ENCODE data around the gene KCNJ4.

KCNJ4 gene

DNA sequence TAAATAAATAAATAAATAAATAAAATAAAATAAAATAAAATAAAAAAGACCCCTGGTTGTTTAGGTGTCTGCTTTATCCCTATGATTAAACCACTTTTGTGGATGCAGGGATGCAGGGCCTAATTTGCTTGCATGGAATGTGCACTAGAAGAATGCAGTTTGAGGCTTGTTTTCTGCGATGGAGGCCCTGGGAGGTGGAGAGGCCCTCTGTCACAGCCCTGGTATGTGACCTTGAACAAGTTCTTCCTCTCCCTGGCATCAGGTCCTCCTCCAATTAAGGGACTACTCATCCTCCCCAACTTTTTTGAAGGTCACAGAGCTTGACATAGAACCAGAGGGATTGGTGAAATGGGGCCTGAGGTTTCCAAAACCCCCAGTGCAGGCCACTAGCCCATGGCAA, 22.7 kb downstream of the KCNJ4 start:
- DNase-seq (ENCODE audit: low read depth in 1 of 2, low spot score in 1 of 2): no peak

GRCh38 chr22:38431266-38432010, 23.6 kb downstream of the KCNJ4 start:
- no peak for DNase-seq (ENCODE audit: low read depth in 1 of 2, low spot score in 1 of 2)

DNA sequence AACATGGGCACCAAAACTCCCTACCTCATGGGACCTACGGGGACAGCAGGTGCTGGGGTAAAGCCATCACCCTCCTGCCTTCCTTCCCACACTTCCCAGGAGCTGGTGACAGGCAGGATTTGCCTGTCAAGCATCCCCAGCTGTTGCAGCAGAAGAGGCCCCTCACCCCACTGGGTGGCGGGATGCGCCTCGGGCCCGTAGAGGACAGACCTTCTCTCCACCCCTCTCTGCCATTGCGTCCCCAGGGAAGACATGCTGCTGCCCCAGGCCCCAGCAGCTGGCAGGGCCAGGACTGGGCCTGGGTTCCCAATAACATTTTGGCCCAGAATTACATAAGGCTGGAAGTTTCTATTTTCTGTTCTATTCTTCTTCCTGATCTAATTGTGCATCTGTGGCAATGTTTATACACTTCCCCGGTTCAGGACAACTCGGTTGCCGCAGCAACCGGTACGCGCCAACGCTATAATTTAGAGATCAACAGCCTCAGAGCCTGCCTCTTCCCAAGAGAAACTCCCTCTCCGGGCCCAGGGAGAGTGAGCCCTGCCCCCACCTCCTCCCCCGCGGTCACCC, 25.4 kb downstream of the KCNJ4 start:
- DNase-seq (ENCODE audit: low read depth in 1 of 2, low spot score in 1 of 2): no peak

- no peak for DNase-seq (ENCODE audit: low read depth in 1 of 2, low spot score in 1 of 2)
Measured at GRCh38 chr22:38428714-38429113, 26.3 kb downstream of the KCNJ4 start.

DNA sequence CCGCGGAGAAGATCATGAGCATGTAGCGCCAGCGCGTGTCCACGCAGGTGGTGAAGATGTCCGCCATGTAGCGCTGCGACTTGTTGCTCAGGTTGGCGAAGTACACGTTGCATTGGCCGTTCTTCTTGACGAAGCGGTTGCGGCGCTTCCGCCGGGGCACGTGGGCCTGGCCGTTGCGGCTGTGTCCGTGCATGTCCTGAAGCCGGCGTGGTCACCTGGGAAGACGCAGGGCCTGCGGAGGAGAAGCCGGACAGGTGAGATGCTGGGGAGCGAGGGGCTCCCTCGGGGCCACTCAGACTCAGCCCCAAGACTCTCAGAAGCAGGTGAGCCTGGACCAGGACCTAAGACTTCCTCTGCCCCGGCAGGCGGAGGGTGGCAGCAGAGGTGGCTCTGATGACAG, 27.1 kb downstream of the KCNJ4 start:
- DNase-seq (ENCODE audit: low read depth in 1 of 2, low spot score in 1 of 2): no peak

GRCh38 chr22:38427465-38427864, 27.5 kb downstream of the KCNJ4 start:
- DNase-seq (ENCODE audit: low read depth in 1 of 2, low spot score in 1 of 2): no peak

DNA sequence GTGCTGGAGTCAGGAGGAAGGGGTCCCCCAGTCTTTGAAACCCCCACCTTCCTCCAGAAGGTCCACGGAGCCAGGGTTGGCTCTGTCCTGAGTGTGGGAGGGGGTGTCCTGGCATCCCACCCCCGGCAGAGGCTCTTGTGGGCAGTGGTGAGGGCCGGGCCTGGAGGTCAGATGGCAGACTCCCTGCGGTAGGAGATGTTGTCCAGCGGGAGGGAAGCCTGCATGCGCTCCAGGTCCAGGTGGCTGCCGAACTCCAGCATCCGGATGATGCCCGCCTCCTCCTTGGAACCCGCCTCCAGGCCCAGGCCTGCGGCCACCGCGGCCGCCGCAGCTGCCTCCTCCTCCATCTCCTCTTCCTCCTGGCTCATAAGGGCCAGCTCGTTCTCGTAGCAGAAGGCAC, 28.4 kb downstream of the KCNJ4 start:
- no peak for DNase-seq (ENCODE audit: low read depth in 1 of 2, low spot score in 1 of 2)

- no peak for DNase-seq (ENCODE audit: low read depth in 1 of 2, low spot score in 1 of 2)
Measured at GRCh38 chr22:38424525-38425080, 30.4 kb downstream of the KCNJ4 start.

DNA sequence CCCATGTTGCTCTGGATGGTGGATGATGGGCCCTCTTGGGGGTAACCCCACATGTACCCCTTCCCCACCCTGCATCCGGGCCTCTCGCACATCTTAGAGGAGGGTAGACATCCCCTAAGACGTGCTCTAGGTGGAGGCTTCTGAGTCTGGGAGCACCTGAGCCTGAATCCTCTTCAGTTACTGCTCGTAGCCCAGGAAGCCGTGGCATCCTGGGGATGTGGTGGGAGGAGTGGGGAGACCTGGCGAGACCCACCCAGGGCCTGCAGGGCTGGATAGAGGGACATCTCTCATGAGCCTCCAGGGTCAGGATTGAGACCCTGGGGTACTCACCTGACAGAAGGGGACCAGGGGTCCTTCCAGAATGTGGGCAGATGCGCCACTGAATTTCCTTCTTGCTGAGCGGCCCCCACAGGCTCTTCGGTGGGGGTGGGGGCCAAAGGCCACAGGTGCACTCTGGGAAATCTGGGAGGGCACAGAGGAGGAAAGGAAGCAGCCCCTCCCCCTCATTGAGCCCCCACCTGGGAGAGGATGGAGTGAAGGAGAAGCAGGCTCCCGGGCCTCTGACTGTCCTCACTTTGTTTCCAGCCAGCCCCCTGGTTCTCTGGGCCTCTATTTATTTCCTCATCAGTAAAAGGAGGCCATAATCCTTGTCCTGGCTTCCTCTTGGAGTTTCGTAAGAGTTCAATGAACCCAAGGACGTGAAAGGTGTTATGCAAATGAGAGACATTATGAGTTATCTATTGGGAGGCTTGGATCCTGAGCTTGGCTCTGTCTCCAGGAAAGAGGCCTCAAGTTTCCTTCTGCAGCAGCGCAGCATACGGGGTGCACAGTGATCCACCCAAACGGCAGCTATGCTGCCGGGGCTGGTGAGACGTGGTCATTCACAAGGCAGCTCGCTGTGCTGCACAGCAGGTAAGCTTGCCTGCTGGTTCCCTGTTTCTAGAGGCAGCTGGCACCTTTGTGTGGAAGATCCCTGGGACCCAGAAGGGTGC, 31.2 kb downstream of the KCNJ4 start:
- DNase-seq (ENCODE audit: low read depth in 1 of 2, low spot score in 1 of 2): no peak

DNA sequence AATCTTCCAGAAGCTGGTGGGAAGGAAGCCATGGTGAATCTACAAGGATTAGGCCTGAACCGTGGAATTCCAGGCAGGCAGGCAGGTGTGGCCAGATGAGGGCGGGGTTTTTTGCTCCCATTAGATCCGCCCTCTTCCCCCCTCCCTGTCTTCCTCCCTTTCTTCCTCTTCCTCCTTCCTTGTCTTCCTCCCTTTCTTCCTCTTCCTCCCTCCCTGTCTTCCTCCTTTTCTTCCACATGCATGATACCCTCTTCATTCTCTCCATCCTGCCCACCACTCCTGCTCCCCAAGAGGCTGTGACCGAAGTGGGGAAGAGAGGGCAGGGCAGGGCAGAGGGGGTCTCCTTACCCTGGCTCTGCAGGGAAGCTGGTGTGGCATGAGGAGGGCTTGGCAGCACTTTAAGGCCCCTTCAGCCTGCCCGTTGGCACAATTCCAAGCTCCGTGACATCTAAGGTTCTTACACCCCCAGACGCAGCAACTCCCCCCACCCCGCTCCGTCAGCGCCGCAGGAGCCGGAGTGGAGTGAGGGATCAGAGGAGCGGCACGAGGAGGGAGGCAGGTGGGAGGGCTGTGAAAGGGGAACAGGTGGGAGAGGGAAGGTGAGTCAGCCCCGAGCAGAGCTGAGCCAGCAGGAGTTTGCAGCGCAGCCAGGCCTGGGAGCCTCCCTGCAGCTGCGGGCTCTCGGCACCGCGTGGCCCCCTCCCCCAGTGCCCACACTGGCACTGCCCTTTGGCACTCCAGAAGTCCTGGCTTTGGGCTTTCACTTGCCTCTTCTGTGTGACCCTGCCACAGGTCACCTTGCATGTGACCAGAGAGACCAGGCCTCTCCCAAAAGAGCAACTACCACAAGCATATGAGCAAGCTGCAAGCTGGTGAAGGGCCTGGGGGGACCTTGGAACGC, 32.1 kb downstream of the KCNJ4 start:
- DNase-seq (ENCODE audit: low read depth in 1 of 2, low spot score in 1 of 2): no peak

DNA sequence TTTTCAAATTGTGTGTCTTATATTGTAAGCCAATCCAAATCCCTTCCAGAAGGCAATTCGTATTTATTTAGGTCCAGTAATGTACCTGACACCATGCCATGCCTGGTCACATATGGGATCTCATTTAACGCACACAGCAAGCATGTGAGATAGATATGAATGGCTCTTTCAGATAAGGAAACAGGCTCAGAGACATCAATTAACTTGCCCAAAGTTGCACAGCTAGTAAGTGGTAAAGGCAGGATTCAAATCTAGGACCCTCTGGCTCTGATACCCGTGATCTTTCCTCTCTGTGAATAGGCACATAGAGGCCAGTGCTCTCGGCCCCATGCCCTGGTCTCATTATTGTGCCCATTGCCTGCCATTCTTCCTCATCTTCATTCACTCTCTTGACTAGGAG, 34.3 kb downstream of the KCNJ4 start:
- no peak for DNase-seq (ENCODE audit: low read depth in 1 of 2, low spot score in 1 of 2)

DNA sequence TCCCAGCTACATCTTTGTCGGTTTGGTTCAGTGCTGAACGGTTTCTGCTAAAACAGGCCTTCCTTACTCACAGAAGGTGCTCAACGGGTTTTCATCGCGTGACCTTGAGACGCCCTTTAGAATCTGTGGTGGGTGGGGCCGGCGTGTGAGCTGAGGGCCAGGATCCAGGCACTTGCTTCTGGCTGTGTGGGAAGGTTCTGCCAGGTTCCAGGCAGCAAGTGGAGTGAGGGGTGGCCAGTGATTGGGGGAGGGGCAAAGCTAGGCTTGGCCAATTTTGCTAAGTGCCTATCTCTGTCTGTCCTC, 35.2 kb downstream of the KCNJ4 start:
- no peak for DNase-seq (ENCODE audit: low read depth in 1 of 2, low spot score in 1 of 2)

GRCh38 chr22:38419121-38419857, 35.7 kb downstream of the KCNJ4 start:
- DNase-seq (ENCODE audit: low read depth in 1 of 2, low spot score in 1 of 2): no peak

- DNase-seq (ENCODE audit: low read depth in 1 of 2, low spot score in 1 of 2): no peak
Measured at GRCh38 chr22:38418589-38418988, 36.4 kb downstream of the KCNJ4 start.

DNA sequence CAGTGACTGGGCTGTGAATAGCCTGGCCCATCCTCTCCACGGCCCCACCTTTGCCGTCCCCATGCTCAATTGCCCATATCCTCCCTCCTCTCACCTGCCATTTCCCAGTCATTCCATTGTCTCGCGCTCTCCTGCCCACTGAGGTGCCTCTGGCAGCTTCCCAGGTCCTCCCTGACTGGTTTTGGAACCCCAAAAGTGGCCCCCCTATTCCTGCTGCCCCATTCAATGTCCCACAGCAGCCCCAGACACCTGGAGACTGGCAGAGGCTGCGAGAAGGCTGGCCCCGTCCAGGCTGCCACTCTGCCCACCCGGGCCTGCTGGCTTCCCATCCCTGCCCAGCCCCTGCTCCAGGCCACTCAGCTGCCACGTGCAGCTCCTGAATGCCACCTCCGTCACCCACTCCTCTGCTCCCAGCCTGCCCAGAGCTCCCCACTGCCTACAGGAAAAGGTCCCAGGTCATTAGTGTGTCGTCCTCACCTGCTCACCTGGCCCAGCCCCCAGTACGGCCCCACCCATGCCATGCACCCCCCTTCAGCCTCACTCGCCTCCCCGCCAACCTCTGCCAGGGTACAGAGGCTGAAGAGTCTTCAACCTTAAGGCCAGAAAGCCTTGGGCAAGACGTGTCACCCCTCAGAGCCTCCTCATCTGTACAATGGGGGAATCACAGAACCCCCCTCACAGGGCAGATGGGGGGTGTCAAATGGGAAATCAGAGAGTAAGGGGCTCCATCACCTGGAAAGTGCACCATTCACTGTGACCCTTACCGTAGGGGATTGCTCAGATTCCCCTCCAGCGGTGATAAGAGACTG, 37.5 kb downstream of the KCNJ4 start:
- DNase-seq (ENCODE audit: low read depth in 1 of 2, low spot score in 1 of 2): no peak

DNA sequence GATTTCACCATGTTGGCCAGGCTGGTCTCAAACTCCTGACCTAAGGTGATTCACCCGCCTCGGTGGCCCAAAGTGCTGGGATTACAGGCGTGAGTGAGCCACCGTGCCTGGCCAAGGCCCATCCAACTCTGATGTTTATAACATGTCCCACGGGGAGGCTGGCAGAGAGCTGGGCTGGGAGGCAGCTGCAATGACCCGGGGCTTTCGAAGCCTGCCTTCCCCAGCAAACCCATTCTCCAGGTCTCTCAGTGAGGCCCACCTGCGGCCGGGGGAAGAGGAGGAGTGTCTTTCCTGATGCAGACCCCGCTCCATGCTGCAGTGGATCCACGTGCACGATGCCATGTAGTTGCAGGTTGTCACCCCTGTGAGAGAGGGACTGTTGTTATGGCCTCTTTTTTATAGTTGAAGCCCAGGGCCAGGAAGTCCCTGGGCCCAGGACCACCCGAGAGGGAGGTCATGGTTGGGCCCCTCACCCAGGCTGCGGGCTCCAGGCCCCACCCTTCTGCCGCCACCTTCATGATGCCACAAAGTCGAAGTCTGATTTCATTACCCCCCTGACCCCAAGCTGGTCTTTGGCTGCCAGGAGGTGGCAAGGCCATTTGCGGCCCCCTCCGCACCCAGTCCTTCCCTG, 38.3 kb downstream of the KCNJ4 start:
- DNase-seq (ENCODE audit: low read depth in 1 of 2, low spot score in 1 of 2): no peak

- DNase-seq (ENCODE audit: low read depth in 1 of 2, low spot score in 1 of 2): no peak
Measured at GRCh38 chr22:38415561-38416321, 39.3 kb downstream of the KCNJ4 start.

GRCh38 chr22:38415046-38415445, 40.0 kb downstream of the KCNJ4 start:
- DNase-seq (ENCODE audit: low read depth in 1 of 2, low spot score in 1 of 2): no peak

All from stimulated activated CD4-positive, alpha-beta T cell treated with anti-CD3 and anti-CD28 coated beads, Interleukin-15, amount 100 ng/mL, for 1 hour (primary cell).